Hematopoietic multipotent progenitor cell treated with erythropoietin and hydrocortisone succinate and interleukin-3 and kit ligand, for 17 days (in vitro differentiated cells): Measurements from ENCODE around the gene COL6A2.

Experiments used
- DNase-seq: peaks from one replicate; pipeline ENCODE4 v3.0.0-alpha.2; 2015; ENCODE audit warnings: low spot score

COL6A2 gene

DNA sequence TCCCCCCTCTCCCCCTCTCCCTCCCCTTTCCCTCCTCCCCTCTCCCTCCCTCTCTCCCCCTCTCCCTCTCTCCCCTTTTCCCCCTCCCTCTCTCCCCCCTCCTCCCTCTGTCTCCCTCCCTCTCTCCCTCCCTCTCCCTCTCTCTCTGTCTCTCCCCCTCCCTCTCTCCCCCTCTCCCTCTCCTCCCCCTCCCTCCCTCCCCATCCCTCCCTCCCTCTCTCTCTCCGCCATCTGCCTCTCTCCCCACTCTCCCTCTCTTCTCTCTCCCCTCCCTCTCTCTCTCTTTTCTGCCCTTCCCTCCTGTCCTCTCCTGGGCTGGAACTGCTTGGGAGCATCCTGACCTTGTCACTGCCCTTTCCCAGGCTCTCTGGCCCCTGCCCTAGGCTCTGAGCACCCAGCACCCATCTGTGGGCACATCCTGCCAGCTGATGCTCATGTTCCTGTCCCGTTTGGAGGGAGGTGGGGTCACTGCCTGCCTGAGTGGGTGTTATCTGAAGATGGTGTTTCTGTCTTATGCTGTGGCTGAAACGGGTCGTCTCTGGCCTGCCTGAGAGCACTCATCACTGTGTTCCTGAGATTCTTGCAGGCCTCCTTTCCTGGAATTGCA lies 46.7 kb downstream of the COL6A2 start:
- peak; percentile 33 for DNase-seq

DNA sequence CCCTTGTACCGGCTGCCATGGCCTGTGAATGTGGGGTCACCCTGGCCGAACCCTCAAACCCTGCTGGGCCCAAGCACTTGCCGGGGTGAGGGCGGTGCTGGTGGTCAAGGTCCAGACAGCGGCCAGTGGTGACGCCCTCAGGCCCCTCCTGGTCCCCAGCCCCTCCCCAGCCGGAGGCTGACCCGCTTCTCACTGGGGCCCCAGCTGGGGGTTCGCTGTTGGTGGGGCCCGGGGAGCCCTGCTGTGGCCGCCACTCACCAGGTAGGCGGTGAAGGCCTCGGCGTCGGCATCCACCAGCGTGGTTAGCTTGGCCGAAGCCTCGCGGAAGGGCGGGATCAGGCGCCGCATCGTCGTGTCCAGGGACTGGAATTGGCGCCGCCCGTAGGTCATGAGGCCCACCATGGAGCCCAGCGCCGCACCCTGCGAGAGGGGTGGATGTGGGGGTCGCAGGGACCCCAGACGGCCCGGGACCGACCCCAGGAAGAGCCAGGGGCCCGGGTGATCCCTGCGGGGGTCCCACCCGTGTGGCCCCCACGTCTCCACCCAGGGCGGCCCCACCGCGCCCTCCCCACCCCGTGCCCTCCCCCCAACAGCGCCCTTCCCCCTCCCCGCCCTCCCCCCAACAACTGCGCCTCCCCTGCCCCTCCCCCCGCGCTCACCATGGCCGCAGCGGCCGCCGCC lies 47.4 kb downstream of the COL6A2 start:
- DNase-seq = no peak

DNA sequence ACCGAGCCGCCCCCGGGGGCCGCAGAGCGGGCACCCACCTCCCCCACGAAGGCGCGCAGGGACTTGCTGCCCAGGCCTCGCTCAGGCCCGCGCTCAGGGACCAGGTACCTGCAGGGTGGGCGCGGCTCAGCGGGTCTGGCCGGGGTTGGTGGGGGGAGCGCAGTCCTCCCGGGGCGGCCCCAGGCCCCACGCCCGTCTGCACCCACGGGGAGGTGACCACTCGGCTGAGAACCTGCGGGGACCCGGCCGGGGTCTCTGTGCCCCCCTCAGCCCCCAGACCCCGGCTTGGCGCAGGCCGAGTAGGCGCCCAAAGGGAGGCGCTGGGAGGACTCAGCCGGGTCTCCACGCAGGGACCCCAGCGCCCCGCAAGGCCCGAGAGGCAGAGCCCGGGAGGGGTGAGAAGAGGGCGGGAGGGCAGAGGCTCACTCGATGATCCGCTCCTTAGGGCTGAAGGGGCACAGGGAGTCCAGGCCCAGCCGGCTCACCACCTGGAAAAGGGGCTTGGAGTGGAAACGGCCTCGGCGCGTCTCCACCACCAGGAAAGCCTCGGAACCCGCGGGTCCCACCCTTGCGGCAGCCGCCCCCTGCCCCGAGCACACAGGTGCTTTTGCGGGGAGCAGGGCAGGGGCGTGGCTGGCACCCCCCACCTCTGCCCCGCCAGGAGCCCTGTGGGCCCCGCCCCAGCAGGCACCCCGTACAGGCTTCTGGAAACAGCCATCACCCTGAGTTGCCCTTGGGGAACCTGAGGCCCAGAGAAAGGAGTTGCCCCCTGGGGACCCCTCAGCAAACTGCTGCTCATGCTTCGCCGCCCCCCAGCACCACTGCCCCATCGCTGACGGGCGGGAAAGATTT lies 48.2 kb downstream of the COL6A2 start:
- DNase-seq = no peak

DNA sequence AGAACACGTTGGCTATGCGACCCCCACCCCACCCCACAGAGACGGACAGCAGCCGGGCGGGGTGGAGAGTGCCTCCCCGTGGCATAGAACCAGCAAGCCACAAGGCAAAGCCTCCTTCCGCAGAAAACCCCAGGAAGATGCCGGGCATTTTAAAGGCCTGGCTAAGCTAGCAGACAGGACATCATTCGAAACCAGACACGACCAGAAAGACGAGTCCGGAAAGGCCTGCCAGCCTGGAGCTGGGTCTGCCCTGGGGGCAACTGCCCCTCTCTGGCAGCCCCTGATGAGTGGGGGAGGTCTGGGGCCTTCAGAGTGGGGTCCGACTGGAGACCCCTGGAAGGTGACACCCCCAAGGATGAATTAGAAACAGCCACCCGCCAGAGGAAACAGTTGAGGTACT lies 48.9 kb downstream of the COL6A2 start:
- no peak for DNase-seq

- peak; percentile 65 for DNase-seq
These were observed 49.5 kb downstream of the COL6A2 start for GRCh38 chr21:46147429-46147828.

GRCh38 chr21:46148106-46148505 lies 50.2 kb downstream of the COL6A2 start:
- no peak for DNase-seq

GRCh38 chr21:46149205-46149901 lies 51.4 kb downstream of the COL6A2 start:
- no peak for DNase-seq

DNA sequence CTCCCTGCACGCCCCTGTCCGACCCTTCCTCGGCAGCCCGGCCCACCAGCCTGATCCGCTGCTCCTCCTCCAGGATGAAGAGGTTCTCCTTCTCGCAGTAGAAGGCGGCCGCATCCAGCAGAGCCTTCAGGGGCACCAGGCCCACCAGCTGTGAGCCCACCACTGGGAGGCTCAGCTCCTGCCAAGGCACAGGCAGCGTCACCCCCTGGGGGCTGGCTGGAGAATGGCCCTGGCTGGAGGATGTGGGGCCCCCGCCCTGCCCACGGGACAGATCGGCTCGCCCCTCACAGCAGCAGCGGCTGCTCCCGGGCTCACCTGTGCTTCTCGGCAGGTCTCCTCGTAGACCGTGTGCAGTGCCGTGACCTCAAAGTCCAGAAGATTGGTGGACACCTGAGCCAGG lies 52.2 kb downstream of the COL6A2 start:
- no peak for DNase-seq

DNA sequence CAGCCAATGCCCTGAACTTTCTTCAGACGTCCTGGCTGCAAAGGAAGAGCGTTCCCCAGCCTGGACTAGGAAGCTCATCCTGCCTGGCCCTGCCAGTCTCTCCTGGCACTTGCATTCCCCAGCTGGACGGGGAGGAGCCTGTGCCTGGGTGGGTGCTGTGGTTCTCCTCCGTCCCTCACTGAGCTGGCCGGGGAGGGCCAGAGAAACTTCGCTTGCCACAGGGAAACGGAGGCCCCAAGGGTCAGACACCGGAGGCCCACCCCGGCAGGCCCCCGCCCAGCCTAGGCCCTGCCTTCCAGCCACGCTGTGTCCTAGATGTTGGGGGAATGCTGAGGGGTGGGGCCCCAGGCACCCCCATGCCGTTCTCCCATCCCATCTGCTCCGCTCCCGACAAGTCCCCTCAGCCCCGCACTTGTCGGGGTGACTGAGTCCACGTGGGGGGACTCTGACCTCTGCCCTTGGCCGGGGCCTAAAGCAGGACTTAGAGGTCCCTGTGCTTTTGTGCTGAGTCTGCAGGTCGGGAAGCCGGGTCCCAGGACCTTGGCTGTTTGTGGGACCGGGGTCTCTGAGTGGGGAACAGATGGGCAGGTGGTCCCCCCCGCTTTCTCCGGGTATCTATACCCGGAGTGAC lies 52.7 kb downstream of the COL6A2 start:
- no peak for DNase-seq

DNA sequence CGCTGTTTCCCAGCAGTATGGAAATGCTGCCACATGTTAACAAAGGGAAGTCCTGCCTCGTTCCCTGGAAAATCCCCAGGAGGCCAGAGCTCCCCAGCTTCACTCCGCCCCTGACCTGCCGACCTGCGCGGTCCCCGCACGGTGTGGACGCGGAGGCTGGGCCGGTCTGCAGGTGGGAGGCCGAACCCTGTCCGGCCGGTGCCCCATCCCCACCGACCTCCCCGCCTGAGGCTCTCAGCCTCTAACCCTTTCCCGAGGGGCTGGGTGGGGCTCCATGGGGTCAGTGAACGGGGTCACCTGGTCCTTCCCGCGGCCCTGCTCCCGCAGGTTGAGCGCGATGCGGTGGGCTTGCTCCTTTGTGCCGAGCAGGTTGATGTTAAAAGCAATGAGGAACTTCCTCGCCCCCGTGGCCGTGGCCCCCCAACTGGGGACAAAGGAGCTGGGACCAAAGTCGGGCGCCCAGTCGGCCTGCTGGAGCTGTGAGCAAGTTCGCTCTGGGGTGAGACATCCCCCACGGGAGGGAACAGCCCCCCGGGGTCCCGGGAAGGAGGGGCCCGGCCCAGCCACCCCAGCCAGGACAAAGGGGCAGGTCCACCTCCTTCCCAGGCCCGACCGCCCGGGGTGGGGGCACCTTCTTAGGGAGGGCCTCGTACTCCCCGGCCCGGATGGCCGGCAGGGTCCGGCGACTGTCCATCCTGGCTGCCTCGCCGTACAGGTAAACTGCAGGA lies 53.5 kb downstream of the COL6A2 start:
- DNase-seq = no peak

DNA sequence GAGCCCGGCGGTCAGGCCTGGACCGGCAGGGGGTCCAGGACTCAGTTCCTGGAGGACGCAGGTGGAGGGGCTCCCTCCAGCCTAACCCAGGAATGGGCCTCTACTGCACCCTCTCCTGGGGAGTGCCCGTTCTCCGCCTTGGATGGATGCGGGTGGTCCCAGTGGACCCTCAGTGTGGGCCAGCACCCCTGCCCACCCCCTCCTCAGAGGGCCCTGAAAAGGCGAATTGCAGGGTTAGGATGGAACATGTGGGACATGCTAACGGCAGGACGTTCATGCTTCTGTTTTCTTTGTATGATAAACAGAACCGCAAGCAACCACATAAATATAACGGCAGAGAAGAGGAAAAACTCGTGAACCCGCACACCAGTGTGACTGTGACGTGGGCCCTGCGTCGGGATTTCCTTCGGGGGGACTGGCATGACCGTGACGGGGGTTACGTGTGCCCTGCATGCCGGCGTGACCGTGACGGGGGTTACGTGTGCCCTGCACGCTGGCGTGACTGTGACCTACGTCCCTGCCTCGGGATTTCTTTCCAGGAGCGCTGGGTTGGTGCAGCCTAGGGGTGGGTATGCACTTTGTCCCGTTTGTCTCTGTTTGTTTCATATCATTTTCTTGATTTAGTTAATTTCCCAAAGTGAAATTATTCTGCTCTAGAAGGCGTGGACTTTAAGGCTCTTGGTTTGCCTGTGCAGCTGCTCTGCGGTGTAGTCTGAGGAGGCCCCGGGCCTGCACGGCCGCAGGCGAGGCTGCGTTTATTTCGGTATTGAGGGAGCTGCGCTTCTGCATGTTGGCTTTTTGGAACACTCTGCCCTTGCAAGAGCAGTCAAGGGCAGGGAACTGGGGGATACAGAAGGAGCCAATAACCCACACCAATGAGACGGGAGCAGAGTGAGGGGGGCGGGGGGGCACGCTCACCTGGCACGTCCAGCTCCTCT lies 54.3 kb downstream of the COL6A2 start:
- no peak for DNase-seq

DNA sequence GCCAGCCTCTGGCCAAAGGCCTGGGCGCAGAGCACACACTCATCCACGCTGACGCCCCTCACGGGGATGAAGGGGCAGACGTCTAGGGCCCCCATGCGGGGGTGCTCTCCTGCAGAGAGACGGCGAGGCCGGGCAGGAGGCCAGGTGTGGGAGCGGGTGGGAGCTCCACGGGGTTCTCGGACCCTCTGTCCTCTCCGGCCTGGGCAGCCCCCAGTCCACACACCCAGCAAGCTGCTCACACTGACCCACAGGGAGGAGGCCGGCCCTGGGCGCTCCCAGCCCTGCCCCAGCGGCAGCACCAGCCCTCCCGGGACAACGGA lies 55.0 kb downstream of the COL6A2 start:
- DNase-seq = no peak

DNA sequence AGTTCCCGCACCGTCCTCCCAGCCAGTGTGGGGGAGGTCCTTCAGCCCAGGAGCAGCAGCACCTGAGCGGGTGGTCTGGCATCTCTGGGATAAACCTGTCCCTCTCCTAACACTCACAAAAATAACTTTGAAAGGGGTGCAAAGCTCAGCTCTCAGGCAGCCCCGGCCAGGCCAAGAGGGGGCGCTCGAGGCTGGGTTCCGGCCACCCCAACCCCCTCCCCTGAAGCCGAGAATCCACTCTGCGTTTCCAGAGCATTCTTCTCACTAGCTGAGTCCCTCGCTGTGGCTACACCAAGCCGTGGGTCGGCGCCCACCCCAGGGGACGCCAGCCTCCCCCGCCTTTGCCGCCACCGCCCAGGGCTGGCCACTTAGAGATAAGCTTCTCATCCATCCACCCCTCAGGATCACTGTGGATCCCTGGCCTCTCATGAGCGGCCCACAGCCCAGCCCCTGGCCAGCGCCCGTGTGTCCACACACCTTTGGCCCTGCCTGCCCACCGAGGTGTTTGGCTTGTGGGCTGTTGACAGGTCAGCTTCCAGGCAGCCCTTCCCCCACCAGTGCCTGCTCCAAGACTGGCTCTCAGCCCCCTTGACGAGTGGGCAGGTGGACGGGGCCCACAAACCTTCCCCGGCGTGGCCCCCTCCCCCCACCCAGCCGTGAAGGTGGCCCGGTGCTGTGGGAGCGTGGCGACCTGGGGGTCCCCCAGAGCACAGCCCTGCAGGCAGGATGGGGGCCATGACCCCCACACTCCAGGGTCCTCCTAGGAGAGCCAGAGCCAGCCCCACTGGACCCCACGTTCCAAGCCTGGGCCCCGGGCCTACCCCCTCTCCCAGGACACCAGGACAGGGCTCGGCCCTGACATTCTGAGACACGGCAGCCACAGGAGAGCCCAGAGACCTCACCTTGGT lies 55.6 kb downstream of the COL6A2 start:
- peak; percentile 59 for DNase-seq

DNA sequence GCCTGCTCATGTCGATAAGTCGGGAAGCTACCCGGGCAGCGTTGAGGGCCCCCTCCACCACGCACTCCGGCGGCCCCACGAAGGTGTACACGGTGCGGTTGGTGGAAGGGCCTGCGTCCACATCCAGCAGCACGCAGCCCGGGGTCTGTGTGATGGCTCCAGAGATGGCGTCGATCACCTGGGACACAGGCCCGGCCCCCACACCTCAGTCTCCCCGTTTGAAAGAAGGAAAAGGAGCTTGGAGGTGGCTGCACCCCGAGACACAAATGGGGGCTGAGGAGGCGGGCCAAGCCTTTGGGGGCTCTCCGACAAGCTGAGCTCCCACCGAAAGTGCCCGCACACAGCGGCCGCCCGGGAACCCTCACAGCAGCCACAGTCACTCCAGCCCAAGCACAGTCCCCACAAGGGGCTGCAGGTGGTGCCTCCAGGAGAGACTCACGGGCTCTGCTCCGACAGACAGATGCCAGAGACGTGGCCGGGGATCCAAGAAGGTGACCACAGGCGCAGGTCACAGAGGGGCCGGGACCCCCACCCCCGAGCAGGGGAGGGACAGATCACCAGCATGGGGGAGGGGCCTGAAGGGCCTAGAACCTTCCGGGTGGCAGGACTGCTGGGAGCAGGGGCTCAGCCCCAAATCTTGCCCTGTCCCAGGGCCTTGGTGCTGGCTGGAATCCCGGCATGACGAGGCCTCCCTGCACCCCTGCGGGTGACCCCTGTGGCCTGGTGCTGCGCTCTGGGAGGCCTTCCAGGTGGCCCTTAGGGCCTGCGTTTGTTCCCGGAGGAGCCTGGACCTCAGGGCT lies 56.4 kb downstream of the COL6A2 start:
- DNase-seq = no peak

GRCh38 chr21:46154955-46155513 lies 57.1 kb downstream of the COL6A2 start:
- DNase-seq = no peak

GRCh38 chr21:46155514-46156377 lies 57.8 kb downstream of the COL6A2 start, which contains the start of gene FTCD:
Gene FTCD, minus strand, starts transcription at chr21:46155579. Its CDS starts 56 bp downstream, at chr21:46155523.
- DNase-seq = no peak

GRCh38 chr21:46156378-46156645 lies 58.4 kb downstream of the COL6A2 start:
- DNase-seq = no peak
